ENCODE results near the gene CDKAL1.

GRCh38 chr6:20757761-20758160, 223.5 kb downstream of the CDKAL1 start:
- TF ChIP-seq POLR2AphosphoS5 (IDR thresholded peaks at IDR 0.05; ENCODE audit: low read depth, low read length) = no peak
- TF ChIP-seq POLR2A (IDR thresholded peaks at IDR 0.05; ENCODE audit: low read depth, low read length) = no peak
- TF ChIP-seq TAF1 (IDR thresholded peaks at IDR 0.05; ENCODE audit: low read depth, low read length) = no peak
- no peak for TF ChIP-seq SPI1 (IDR thresholded peaks at IDR 0.05; ENCODE audit: low read depth, low read length)
- no peak for TF ChIP-seq POU2F2 (IDR thresholded peaks at IDR 0.05; ENCODE audit: low read depth, low read length)
